ENCODE results near the gene HNRNPA3. TPM values are rescaled to one million over a fixed set of nuclear protein-coding genes. Genes with fewer than 3 reads are reported as not detected.
A peak's percentile ranks its signal among the peaks of the same experiment; 100 is the strongest.

The HNRNPA3 gene
- total RNA-seq, 1 experiment from 2014 or later: 406 TPM

DNA sequence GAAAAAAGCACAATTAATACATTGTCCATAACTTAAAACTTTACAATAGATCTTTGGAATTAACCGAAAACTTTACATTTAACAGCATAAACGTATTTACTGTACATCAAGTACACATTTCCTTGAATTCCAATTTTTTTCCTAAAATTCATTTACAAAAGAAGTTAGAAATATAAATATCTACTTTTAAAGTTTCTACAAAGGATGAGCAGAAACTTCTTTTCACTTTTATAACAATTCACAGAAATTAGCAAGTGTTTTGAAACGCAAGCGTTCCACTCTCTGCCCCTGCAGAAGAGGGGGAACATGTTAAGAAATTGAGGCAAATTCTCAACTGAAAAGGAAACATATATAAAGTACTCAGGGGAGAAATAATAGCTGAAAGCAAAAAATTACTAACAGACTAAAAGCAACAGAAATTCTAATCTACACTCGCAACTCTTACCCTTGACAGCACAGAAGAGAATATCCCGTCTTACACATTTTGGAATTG, 50.4 kb downstream of the HNRNPA3 start:
- Mint-ChIP-seq H3K36me3 (peaks cover 8% of the 10 kb centered on the region), H3K4me1 (peaks cover 38% of the 10 kb centered on the region), H3K4me3 (peak overlapping the region; percentile 84), H3K27me3 (ENCODE audit: low read depth) (no peaks in the 10 kb centered on the region), H3K9me3 (peaks cover 5% of the 10 kb centered on the region), H3K27ac (peak overlapping the region; percentile 95)
- CTCF ChIA-PET: interaction anchor here (0.6 to 4.8 kb wide), 11 partner anchors 8 to 114 kb away, joined by 3 to 34 read pairs (median 4); no protein-coding TSS in a partner anchor
- DNase-seq (ENCODE audit: low spot score): no peak
- TF ChIP-seq, protein P1, sequence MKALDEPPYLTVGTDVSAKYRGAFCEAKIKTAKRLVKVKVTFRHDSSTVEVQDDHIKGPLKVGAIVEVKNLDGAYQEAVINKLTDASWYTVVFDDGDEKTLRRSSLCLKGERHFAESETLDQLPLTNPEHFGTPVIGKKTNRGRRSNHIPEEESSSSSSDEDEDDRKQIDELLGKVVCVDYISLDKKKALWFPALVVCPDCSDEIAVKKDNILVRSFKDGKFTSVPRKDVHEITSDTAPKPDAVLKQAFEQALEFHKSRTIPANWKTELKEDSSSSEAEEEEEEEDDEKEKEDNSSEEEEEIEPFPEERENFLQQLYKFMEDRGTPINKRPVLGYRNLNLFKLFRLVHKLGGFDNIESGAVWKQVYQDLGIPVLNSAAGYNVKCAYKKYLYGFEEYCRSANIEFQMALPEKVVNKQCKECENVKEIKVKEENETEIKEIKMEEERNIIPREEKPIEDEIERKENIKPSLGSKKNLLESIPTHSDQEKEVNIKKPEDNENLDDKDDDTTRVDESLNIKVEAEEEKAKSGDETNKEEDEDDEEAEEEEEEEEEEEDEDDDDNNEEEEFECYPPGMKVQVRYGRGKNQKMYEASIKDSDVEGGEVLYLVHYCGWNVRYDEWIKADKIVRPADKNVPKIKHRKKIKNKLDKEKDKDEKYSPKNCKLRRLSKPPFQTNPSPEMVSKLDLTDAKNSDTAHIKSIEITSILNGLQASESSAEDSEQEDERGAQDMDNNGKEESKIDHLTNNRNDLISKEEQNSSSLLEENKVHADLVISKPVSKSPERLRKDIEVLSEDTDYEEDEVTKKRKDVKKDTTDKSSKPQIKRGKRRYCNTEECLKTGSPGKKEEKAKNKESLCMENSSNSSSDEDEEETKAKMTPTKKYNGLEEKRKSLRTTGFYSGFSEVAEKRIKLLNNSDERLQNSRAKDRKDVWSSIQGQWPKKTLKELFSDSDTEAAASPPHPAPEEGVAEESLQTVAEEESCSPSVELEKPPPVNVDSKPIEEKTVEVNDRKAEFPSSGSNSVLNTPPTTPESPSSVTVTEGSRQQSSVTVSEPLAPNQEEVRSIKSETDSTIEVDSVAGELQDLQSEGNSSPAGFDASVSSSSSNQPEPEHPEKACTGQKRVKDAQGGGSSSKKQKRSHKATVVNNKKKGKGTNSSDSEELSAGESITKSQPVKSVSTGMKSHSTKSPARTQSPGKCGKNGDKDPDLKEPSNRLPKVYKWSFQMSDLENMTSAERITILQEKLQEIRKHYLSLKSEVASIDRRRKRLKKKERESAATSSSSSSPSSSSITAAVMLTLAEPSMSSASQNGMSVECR (CRISPR knock-in tag; IDR thresholded peaks at IDR 0.05; ENCODE audit: borderline replicate concordance): no peak
- TF ChIP-seq NR3C1 (CRISPR knock-in tag; conservative IDR thresholded peaks at IDR 0.05; ENCODE audit: low read depth) (no peak), RELA (CRISPR knock-in tag; IDR thresholded peaks at IDR 0.05; ENCODE audit: borderline replicate concordance) (no peak)
- POLR2A ChIA-PET: interaction anchor here (0.8 to 2.6 kb wide), 4 partner anchors 36 to 98 kb away, joined by 3 to 14 read pairs (median 9); partner anchors contain the start of gene HNRNPA3
- ATAC-seq: no peak

DNA sequence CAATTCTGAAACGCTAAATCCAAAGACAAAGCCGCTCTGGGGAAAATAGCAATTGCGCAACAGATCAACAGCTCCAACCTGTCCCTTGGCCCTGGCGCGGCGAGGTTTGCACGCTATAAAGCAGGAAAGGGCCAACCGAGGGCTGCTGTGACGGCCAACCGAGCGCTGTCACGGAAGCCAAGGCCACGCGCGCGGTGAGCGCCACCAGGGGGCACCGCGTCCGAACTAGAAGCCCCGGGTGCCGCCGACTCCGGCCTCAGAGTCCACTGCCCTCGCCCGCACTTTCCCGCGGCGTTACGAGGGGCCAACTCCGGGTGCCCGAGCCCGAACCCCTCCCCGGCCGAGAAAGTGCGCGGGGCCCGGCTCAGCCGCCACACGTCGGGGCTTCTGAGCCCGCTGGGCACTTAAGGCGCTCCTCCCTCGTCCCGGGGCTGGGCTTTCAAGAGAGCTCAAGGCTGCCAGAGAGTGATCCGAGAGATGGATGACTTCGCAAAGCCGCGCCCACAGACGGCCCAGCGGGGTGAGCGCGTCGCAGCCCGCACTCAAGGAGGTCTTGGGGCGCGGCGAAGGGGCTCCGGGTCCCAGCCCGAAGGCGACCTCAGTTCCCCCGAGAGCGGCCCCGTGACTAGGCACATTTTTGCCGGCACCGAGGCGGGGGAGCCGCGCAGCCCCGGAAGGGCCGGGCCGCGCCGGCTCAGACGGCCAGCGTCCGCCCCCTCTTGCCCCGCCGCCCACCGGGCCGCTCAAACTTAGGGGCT, 51.0 kb downstream of the HNRNPA3 start:
- peak; percentile 84 for DNase-seq (ENCODE audit: low spot score)
- POLR2A ChIA-PET: interaction anchor here (0.7 to 2.6 kb wide), 7 partner anchors 9 to 774 kb away, joined by 3 to 14 read pairs (median 4); partner anchors contain the start of gene HNRNPA3
- TF ChIP-seq PREB (CRISPR knock-in tag; IDR thresholded peaks at IDR 0.05; ENCODE audit: borderline replicate concordance) (no peak), ERG (CRISPR knock-in tag; IDR thresholded peaks at IDR 0.05) (no peak), ZBTB21 (CRISPR knock-in tag; IDR thresholded peaks at IDR 0.05; ENCODE audit: borderline replicate concordance) (no peak), CDX4 (CRISPR knock-in tag; IDR thresholded peaks at IDR 0.05; ENCODE audit: borderline replicate concordance) (no peak), SMAD4 (CRISPR knock-in tag; IDR thresholded peaks at IDR 0.05) (0 out of 2 replicates have a peak, but pooled peaks have one; percentile 4), ELF4 (CRISPR knock-in tag; IDR thresholded peaks at IDR 0.05; ENCODE audit: low read depth) (no peak), NR1H2 (CRISPR knock-in tag; IDR thresholded peaks at IDR 0.05) (no peak), MXD4 (CRISPR knock-in tag; IDR thresholded peaks at IDR 0.05; ENCODE audit: borderline replicate concordance) (no peak), CREB1 (CRISPR knock-in tag; IDR thresholded peaks at IDR 0.05) (no peak), AFF4 (CRISPR knock-in tag; IDR thresholded peaks at IDR 0.05; ENCODE audit: borderline replicate concordance) (no peak)
- TF ChIP-seq, protein P2, sequence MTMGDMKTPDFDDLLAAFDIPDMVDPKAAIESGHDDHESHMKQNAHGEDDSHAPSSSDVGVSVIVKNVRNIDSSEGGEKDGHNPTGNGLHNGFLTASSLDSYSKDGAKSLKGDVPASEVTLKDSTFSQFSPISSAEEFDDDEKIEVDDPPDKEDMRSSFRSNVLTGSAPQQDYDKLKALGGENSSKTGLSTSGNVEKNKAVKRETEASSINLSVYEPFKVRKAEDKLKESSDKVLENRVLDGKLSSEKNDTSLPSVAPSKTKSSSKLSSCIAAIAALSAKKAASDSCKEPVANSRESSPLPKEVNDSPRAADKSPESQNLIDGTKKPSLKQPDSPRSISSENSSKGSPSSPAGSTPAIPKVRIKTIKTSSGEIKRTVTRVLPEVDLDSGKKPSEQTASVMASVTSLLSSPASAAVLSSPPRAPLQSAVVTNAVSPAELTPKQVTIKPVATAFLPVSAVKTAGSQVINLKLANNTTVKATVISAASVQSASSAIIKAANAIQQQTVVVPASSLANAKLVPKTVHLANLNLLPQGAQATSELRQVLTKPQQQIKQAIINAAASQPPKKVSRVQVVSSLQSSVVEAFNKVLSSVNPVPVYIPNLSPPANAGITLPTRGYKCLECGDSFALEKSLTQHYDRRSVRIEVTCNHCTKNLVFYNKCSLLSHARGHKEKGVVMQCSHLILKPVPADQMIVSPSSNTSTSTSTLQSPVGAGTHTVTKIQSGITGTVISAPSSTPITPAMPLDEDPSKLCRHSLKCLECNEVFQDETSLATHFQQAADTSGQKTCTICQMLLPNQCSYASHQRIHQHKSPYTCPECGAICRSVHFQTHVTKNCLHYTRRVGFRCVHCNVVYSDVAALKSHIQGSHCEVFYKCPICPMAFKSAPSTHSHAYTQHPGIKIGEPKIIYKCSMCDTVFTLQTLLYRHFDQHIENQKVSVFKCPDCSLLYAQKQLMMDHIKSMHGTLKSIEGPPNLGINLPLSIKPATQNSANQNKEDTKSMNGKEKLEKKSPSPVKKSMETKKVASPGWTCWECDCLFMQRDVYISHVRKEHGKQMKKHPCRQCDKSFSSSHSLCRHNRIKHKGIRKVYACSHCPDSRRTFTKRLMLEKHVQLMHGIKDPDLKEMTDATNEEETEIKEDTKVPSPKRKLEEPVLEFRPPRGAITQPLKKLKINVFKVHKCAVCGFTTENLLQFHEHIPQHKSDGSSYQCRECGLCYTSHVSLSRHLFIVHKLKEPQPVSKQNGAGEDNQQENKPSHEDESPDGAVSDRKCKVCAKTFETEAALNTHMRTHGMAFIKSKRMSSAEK (CRISPR knock-in tag; IDR thresholded peaks at IDR 0.05; ENCODE audit: borderline replicate concordance): no peak

More for the DNA sequence above, 51.0 kb downstream of the HNRNPA3 start:
- Mint-ChIP-seq H3K27ac (peak overlapping the region; percentile 95), H3K4me1 (peaks cover 38% of the 10 kb centered on the region), H3K4me3 (peak overlapping the region; percentile 84), H3K9me3 (no peaks in the 10 kb centered on the region), H3K27me3 (ENCODE audit: low read depth) (no peaks in the 10 kb centered on the region), H3K36me3 (peaks cover 3% of the 10 kb centered on the region; the same call in 1 of the 2 replicates)
- peak; percentile 66 for ATAC-seq
- CTCF ChIA-PET: interaction anchor here (0.6 to 4.8 kb wide), 12 partner anchors 9 to 115 kb away, joined by 3 to 34 read pairs (median 4); no protein-coding TSS in a partner anchor

Measured in WTC11 (cell line).